G401.6 (cell line): Measurements from ENCODE around the gene PRR12.

Experiments used
- FAIRE-seq: peaks from 2 replicates; lab custom pipeline; 2012; peaks lifted over from hg19 to GRCh38; lab: Jason Lieb, UNC

PRR12 gene

GRCh38 chr19:49590971-49591730 is at the start of gene PRR12:
Gene PRR12 (plus strand): TSS chr19:49591182. CDS start chr19:49591655, 473 bp downstream.
- no peak for FAIRE-seq

DNA sequence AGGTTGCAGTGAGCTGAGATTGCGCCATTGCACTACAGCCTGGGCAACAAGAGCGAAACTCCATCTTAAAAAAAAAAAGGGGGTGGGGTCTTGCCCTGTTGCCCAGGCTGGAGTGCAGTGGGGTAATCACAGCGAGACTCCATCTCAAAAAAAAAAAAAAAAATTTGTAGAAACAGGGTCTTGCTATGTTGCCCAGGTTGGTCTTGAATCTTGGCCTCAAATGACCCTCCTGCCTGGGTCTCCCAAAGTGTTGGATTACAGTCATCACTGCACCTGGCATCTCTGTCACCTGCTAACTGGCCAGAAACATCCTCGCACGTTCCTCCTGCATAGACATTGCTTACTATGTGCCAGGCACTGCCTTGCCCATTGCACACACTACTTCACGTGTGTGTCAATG is 49.1 kb upstream of the PRR12 start:
- no peak for FAIRE-seq

GRCh38 chr19:49542446-49542845 is 48.5 kb upstream of the PRR12 start:
- no peak for FAIRE-seq

DNA sequence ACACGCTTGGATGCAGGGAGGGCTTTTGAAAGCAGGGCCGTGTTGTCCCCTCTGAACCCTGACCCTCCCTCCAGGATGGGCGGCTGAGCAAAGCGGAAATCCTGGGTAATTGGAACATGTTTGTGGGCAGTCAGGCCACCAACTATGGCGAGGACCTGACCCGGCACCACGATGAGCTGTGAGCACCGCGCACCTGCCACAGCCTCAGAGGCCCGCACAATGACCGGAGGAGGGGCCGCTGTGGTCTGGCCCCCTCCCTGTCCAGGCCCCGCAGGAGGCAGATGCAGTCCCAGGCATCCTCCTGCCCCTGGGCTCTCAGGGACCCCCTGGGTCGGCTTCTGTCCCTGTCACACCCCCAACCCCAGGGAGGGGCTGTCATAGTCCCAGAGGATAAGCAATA is 48.0 kb upstream of the PRR12 start:
- FAIRE-seq: no peak

- FAIRE-seq: no peak
Measured at GRCh38 chr19:49544154-49544553, 46.8 kb upstream of the PRR12 start.

DNA sequence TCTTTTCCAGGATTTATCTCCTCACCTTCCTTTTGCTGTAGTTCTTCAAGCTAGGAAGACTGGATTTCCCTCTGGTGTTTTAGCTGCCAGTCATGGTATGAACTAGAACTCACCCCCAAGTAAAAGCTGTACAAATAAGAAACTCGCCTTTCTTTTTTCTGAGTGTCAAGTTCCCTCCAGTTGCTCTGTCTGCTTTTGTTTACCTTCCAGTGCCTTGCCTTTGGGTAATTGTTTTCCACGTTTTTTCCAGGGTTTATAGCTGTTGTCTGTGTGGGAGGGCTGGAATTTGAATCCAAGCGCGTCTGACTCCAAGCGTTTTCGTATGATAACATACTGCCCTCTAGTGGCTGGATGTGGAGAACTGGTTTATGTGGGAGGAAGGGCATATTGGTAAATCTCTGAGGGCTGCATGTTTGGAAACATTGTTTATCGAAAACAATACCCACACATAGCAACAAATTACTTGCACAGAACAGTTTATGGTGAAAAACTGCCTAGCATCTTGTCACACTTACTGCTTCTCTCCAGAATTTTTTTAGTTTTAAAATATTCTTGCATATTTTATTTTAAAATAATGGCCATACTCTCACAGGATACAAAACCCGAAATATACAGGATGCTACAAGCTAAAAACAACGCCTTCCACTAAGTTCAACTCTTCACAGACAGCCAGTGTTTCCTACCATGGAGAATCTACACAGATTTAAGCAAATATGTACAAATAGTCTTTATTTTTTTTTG is 44.0 kb upstream of the PRR12 start:
- peak; percentile 99 for FAIRE-seq

DNA sequence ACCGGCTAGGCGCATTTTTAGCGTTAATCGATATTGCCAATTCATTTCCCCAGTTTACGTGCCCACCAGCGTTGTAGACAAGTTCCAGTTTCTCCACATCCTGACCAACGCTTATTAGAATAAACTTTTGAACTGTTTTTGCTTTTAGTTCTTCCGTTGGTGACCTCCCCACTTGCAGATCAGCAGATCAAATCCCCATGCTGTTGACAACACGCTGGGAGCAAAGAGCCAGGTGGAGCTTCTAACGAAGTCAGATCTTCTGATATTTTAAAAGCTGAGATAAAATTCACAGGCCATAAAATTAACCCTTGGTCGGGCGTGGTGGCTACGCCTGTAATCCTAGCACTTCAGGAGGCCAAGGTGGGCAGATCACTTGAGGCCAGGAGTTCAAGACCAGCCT is 41.9 kb upstream of the PRR12 start:
- FAIRE-seq: no peak

DNA sequence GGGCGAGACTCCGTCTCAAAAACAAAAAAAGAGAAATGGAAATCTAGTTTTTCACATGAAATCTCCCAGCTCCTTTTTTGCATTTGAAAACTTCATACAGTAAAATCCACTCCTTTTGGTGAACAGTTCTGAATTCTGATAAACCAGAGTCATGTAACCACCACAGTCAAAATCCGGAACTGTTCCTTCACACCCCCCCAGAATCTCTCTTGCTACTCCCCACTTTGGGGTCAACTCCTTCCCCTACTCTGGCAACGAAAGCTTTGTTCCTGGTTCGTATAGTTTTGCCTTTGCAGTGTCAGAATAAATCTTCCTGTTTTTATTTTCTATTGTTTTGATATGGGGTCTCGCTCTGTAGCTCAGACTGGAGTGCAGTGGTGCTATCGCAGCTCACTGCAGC is 39.5 kb upstream of the PRR12 start:
- no peak for FAIRE-seq

- FAIRE-seq: no peak
Measured at GRCh38 chr19:49552749-49553148, 38.2 kb upstream of the PRR12 start.

- FAIRE-seq: no peak
Measured at GRCh38 chr19:49553451-49554271, 37.3 kb upstream of the PRR12 start.

- FAIRE-seq: no peak
Measured at GRCh38 chr19:49554701-49555181, 36.2 kb upstream of the PRR12 start.

DNA sequence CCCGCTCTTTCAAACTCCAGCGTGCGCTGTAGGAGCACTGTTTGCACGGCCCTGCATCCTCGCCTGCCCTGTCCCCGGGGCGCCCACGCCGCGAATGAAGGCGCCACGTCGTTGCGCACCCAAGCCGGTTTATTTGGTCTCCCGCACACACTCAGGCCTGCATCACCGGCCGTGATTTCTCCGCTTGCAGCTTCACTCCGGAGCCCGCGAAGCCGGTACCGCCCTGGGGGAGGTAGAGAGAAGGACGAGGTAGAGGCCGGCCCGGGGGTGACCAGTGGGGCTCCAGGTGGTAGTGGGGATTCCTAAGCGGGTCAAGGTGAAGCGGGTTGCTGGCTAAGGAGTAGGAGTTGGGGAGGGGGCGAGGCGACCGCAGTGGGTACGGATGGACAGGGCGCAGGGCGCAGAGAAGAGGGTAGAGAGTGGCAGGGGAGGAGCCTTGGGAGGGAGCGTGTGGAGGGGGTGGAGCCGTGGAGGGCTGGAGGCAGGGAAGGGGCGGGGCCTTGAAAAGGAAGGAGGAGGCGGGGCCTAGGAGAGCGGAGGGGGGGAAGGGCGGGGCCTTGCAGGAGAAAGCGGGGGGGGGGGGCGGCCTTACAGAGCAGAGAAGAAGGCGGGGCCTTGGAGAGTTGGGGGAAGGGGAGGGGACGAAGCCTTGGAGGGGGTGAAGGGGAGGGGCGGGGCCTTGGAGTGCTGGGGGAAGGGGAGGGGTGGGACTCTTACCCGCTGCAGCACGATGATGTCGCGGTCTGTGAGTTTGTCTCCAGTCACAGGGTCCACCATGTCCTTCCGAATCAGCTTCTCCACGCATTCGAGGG is 35.2 kb upstream of the PRR12 start:
- no peak for FAIRE-seq

- no peak for FAIRE-seq
Measured at GRCh38 chr19:49556412-49557398, 34.3 kb upstream of the PRR12 start.

DNA sequence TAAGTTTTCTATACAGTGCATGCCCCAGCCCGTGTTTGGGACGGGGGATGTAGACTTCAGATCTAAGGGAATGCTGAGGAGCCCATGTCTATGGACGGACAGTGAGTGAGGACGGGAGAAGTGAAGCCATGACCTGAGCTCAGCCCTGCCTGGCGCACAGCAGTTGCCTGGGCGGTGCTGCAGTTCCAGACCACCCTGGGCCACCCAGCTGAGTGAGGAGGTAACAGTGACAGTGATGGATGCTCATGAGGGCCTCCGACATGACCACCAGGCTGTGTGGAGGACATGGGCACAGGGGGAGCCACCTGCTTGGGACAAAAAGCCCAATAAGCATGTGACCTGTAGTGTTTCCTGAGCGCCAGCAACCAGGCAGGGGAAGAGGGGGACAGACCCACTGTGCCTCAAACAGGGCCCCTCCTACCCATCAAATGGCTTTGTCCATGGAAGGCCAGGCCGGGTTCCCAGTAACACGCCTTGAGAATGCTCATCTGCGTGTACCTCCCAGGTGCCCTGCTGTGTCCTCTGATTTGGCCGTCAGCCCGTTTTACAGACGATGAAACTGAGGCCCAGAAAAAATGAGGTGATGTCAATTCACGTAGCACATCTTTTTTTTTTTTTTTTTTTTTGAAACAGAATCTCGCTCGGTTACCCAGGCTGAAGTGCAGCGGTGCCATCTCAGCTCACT is 33.2 kb upstream of the PRR12 start:
- FAIRE-seq: no peak

GRCh38 chr19:49558591-49558990 is 32.4 kb upstream of the PRR12 start:
- FAIRE-seq: no peak

DNA sequence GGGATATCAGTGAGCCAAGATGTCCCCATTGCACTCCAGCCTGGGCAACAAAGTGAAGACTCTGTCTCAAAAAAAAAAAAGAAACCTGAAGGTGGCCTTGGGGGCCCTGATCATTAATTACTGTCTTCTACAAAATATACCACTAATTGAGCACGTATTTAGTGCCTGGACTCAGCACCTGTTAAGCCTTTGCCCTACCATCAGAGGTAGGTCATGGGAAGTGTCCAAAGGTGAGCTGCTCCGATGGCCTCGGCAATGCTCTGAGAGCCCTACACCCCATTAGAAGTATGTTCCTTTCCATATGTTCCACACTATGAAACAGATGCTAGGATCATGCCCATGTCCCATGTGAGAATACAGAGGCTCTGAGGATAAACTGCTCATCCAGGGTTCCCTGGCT is 31.5 kb upstream of the PRR12 start:
- FAIRE-seq: no peak

DNA sequence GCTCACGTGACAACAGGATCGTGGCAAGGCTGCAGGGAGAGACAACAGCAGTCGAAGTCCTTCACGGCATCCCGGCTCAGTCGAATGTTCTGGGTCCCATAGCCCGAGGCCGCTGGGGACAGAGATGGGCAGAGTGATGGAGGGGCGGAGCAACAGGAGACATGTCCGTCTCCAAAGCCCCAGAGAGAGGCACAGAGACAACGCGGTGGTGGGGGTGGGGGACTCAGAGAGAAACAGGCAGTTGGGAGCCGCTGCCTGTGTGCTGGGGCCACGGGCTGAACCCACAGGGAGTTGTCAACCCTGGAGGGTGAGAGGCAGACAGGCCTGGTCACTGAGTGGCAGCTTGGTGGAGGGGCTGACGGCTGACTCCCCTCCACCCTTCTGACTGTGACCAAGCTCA is 31.1 kb upstream of the PRR12 start:
- no peak for FAIRE-seq

DNA sequence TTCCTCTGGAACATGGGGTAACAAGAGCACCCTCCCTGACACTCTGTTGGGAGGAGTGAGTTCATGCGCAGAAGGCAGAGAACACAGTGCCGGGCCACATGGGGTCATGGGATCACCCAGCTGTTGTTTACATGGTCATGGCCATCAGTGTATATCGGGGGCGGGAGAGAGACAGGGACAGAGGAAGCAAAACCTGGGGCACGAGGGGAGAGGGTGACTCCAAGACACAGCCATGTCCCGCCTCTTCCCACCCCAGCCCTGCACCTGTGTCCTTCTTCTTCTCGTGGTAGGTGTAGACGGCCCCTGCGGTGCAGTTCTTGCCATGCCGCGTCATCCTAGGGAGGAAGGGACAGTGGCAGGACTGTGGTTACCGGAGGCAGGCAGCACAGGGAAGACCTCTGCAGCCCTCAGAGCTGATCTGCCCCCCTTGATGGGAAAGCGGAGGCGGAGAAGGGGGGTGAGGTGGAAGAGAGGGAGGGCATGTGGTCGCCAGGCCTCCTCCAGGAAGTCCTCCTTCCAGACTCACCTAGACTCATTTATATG is 30.6 kb upstream of the PRR12 start:
- FAIRE-seq: no peak

DNA sequence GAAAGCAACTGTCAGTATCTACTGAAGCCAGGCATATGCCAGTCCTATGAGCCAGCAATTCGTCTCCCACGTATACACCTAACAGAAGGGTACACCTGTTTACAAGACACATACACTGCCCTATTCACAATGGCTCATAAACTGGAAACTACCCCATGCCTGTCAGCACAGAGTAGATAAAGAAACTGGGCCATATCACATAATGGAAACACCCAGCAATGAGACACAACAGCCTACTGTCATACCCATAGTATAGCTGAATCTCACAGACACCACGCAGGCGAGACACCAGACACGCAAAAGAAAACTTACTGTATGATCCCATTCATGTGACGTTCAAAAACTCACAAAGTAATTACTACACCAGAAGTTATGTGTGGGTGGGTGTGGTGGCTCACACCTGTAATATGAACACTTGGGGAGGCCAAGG is 26.4 kb upstream of the PRR12 start:
- no peak for FAIRE-seq

- no peak for FAIRE-seq
Measured at GRCh38 chr19:49565261-49565660, 25.7 kb upstream of the PRR12 start.
